ENCODE data around the gene KCNK5. TPM values are rescaled to one million over a fixed set of nuclear protein-coding genes. Genes with fewer than 3 reads are reported as not detected.

Gene KCNK5
- total and polyA plus RNA-seq, 2 of the 8 experiments (the other 6 are each of a cell fraction or from before 2014, with no cell fraction given): 20.9 to 44.3 TPM

DNA sequence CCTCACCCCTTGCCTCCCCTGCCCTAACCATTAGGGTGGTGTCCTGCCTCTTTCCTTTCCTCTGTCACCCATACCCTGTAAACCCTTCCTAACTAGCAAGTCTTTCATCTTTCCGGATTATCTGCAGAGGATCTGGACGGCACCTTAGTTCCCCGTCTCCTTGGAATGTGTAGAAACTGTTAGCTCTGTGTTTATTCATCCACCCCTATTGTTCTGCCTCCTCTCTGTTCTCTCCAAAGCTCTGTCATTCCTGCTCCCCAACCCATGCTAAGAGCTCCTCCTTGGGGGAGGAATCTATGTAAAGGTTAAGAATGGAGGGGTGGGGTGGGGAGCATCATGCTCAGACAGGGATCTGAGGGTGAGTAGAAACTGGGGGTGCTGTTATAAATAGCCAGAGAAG is 39.4 kb upstream of the KCNK5 start:
- FAIRE-seq: peak; percentile 72
- peak overlapping the region; percentile 95; the same call in 1 of the 2 replicates for H2BK20ac ChIP-seq (ENCODE audit: low read length)
- CTCF ChIA-PET (ENCODE audit: partially characterized antibody): interaction anchor here (0.5 to 3.0 kb wide), 15 partner anchors 15 to 333 kb away, joined by 3 to 13 read pairs (median 5); no protein-coding TSS in a partner anchor

More for the DNA sequence above, 39.4 kb upstream of the KCNK5 start:
- no peak for DNase-seq (ENCODE audit: low read depth in 1 of 2, low spot score in 2 of 2)
- Histone ChIP-seq H3K14ac (ENCODE audit: insufficient read length) (no peak overlapping the region), H4K20me1 (replicated peaks in 1 of 2; ENCODE audit: control insufficient read depth in 1 of 2, insufficient read depth in 2 of 2, low read length in 2 of 2) (no peaks in the 10 kb centered on the region), H2BK120ac (replicated peaks; ENCODE audit: low read depth, low read length) (no peak overlapping the region), H4K5ac (ENCODE audit: insufficient read length, low read depth, low read length) (no peak overlapping the region), H3K23me2 (ENCODE audit: low read depth, low read length) (no peaks in the 10 kb centered on the region), H3K4ac (replicated peaks; ENCODE audit: insufficient read length, low read depth, low read length) (peak overlapping the region; percentile 47), H3K79me2 (ENCODE audit: control insufficient read depth in 1 of 2, insufficient read depth in 2 of 2, low read length in 2 of 2) (no peaks in the 10 kb centered on the region), H3K9me3 (ENCODE audit: insufficient read depth in 2 of 2, low read depth in 1 of 2, low read length in 1 of 2) (no peaks in the 10 kb centered on the region), H3K4me2 (ENCODE audit: insufficient read depth in 1 of 2, low read depth in 2 of 2, low read length in 2 of 2) (0 out of 4 replicates have a peak overlapping the region, but pooled peaks of 1 of the 2 experiments have one; percentile 22), H3K4me1 (replicated peaks in 1 of 4; ENCODE audit: control insufficient read depth in 3 of 4, insufficient read depth in 4 of 4, low read length in 3 of 4) (peaks cover 9 to 20% (median 16%) of the 10 kb centered on the region in 4 experiments), H2BK5ac (ENCODE audit: low read depth, low read length) (peak overlapping the region; percentile 83; the same call in 1 of the 2 replicates), H3K27ac (ENCODE audit: low read depth, low read length) (no peak overlapping the region), H3K18ac (ENCODE audit: extremely low read depth, low read length) (no peak overlapping the region; the same call in 1 of the 2 replicates), H2AK5ac (ENCODE audit: low read depth, low read length) (peak overlapping the region; percentile 98), H4K91ac (replicated peaks; ENCODE audit: insufficient read length, low read length) (peak overlapping the region; percentile 58), H3K27me3 (replicated peaks in 1 of 4; ENCODE audit: control insufficient read depth in 3 of 4, extremely low read depth in 1 of 4, insufficient read depth in 3 of 4, low read length in 3 of 4) (no peaks in the 10 kb centered on the region), H3K4me3 (ENCODE audit: extremely low read depth in 1 of 4, insufficient read depth in 2 of 4, low read depth in 3 of 4, low read length in 4 of 4) (no peak overlapping the region), H2BK15ac (ENCODE audit: low read length) (peak overlapping the region; percentile 81), H2BK12ac (ENCODE audit: low read depth, low read length) (peak overlapping the region; percentile 77), H4K8ac (ENCODE audit: extremely low read depth, insufficient read depth, low read length) (no peak overlapping the region), H3K79me1 (ENCODE audit: low read depth, low read length) (no peaks in the 10 kb centered on the region), H2AFZ (ENCODE audit: low read length) (no peak overlapping the region), H3K56ac (replicated peaks; ENCODE audit: insufficient read length, low read depth, low read length) (no peak overlapping the region), H3K36me3 (ENCODE audit: control insufficient read depth in 2 of 4, insufficient read depth in 4 of 4, low read length in 3 of 4) (no peaks in the 10 kb centered on the region), H3K23ac (ENCODE audit: insufficient read length) (no peak overlapping the region), H3K9ac (replicated peaks in 1 of 4; ENCODE audit: extremely low read depth in 1 of 4, low read depth in 3 of 4, low read length in 3 of 4) (no peak overlapping the region)
- POLR2A ChIA-PET (ENCODE audit: partially characterized antibody): interaction anchor here (1.3 to 1.9 kb wide), 2 partner anchors 22 to 36 kb away, joined by 3 to 10 read pairs; no protein-coding TSS in a partner anchor
- TF ChIP-seq CBX5 (IDR thresholded peaks at IDR 0.05; ENCODE audit: low read depth, low read length): no peak
- no peak for TF ChIP-seq TAF7 (optimal IDR thresholded peaks at IDR 0.05; ENCODE audit: borderline replicate concordance, low read depth, low read length)
- TF ChIP-seq RBBP5 (IDR thresholded peaks at IDR 0.05; ENCODE audit: borderline replicate concordance, low read depth, low read length): 0 out of 2 replicates have a peak, but pooled peaks have one; percentile 34
- TF ChIP-seq RAD21 (IDR thresholded peaks at IDR 0.05 in 1 of 2, conservative IDR thresholded peaks at IDR 0.05 in 1 of 2; ENCODE audit: low read depth in 2 of 2, low read length in 2 of 2): peak; percentile 5 to 27; a peak in 2 of 4 replicates
- TF ChIP-seq NANOG (IDR thresholded peaks at IDR 0.05; ENCODE audit: insufficient read depth, low read depth, low read length, poor library complexity, severe bottlenecking): no peak
- no peak for TF ChIP-seq SIN3A (conservative IDR thresholded peaks at IDR 0.05 in 1 of 2, IDR thresholded peaks at IDR 0.05 in 1 of 2; ENCODE audit: low read depth in 1 of 2, low read length in 2 of 2)
- WGBS, 2 experiments (ENCODE audit: extremely low coverage in 1 of 2, insufficient coverage in 1 of 2, insufficient read length in 1 of 2, insufficient replicate concordance in 2 of 2, low coverage in 1 of 2, low lambda C conversion rate in 2 of 2, missing lambda C conversion rate in 1 of 2): 66% methylated on average over 3 of the region's 3 CpGs; no CpG with 5 or more reads in 1 of the 2 experiments
